GM18867 (cell line): ENCODE results near the gene TBCD.

Source experiments
- ATAC-seq: cut with Tn5 transposase; IDR thresholded peaks from one replicate; pipeline ENCODE4 v1.9.1; 2021; ENCODE audit warnings: mild to moderate bottlenecking, moderate library complexity; ENCODE audit not compliant: unreplicated experiment

Gene TBCD

GRCh38 chr17:82808921-82809905 lies 57.3 kb downstream of the TBCD start:
- ATAC-seq, result no peak

GRCh38 chr17:82810644-82811430 lies 59.0 kb downstream of the TBCD start:
- ATAC-seq, result no peak

GRCh38 chr17:82812058-82812457 lies 60.2 kb downstream of the TBCD start:
- no peak for ATAC-seq

- no peak for ATAC-seq
Measured at GRCh38 chr17:82812601-82813000, 60.7 kb downstream of the TBCD start.

- ATAC-seq, result no peak
Measured at GRCh38 chr17:82813299-82814051, 61.6 kb downstream of the TBCD start.

GRCh38 chr17:82814834-82815233 lies 63.0 kb downstream of the TBCD start:
- no peak for ATAC-seq

GRCh38 chr17:82815354-82815753 lies 63.5 kb downstream of the TBCD start:
- ATAC-seq, result no peak

GRCh38 chr17:82815790-82816305 lies 64.0 kb downstream of the TBCD start:
- no peak for ATAC-seq

GRCh38 chr17:82816358-82816757 lies 64.5 kb downstream of the TBCD start:
- no peak for ATAC-seq

GRCh38 chr17:82817947-82818346 lies 66.1 kb downstream of the TBCD start:
- no peak for ATAC-seq

- no peak for ATAC-seq
Measured at GRCh38 chr17:82820278-82821251, 68.7 kb downstream of the TBCD start.

- ATAC-seq, result no peak
Measured at GRCh38 chr17:82821554-82821953, 69.7 kb downstream of the TBCD start.

GRCh38 chr17:82822281-82822680 lies 70.4 kb downstream of the TBCD start:
- ATAC-seq, result no peak

- no peak for ATAC-seq
Measured at GRCh38 chr17:82823004-82823403, 71.1 kb downstream of the TBCD start.

GRCh38 chr17:82825540-82826124 lies 73.8 kb downstream of the TBCD start:
- no peak for ATAC-seq

GRCh38 chr17:82826211-82826610 lies 74.3 kb downstream of the TBCD start:
- ATAC-seq, result no peak

- ATAC-seq, result no peak
Measured at GRCh38 chr17:82826956-82827355, 75.1 kb downstream of the TBCD start.

- no peak for ATAC-seq
Measured at GRCh38 chr17:82828875-82829487, 77.1 kb downstream of the TBCD start.

GRCh38 chr17:82830249-82830661 lies 78.4 kb downstream of the TBCD start:
- no peak for ATAC-seq
